OCI-LY1 (cell line): ENCODE results near the gene YARS1.

ENCODE experiments used
- H2AFZ ChIP-seq: fragments of 200-600 bp; sonication (generic), shearing (Covaris generic); 2 replicates; pipeline ENCODE4 v1.6.0; 2014; ENCODE audit warnings: antibody characterized with exemption, mild to moderate bottlenecking, low read length
- H3F3A ChIP-seq: fragments of 200-600 bp; sonication (generic), shearing (Covaris generic); 2 replicates; pipeline ENCODE4 v1.6.0; 2014; ENCODE audit warnings: mild to moderate bottlenecking, antibody characterized with exemption, low read length, moderate library complexity; ENCODE audit not compliant: insufficient read depth
- H3K27ac ChIP-seq: fragments of 200-600 bp; sonication (generic); 2 replicates; pipeline ENCODE4 v1.5.1; 2014; ENCODE audit warnings: low read length, mixed run types, mild to moderate bottlenecking, low read depth; ENCODE audit not compliant: poor library complexity, severe bottlenecking
- H3K27me3 ChIP-seq: fragments of 200-600 bp; sonication (generic); 2 replicates; pipeline ENCODE4 v1.6.0; 2014; ENCODE audit warnings: antibody characterized with exemption, mild to moderate bottlenecking, low read length, moderate library complexity; ENCODE audit not compliant: insufficient read depth
- H3K36me3 ChIP-seq: fragments of 200-600 bp; sonication (generic); 2 replicates; pipeline ENCODE4 v1.6.1; 2014; ENCODE audit warnings: mild to moderate bottlenecking, antibody characterized with exemption, low read length, moderate library complexity, mixed read lengths; ENCODE audit not compliant: insufficient read depth
- H3K4me1 ChIP-seq: fragments of 200-600 bp; sonication (generic); 2 replicates; pipeline ENCODE4 v1.5.1; 2014; ENCODE audit warnings: mild to moderate bottlenecking, low read length, moderate library complexity; ENCODE audit not compliant: insufficient read depth, severe bottlenecking
- H3K4me2 ChIP-seq: fragments of 200-600 bp; sonication (generic), shearing (Covaris generic); 2 replicates; pipeline ENCODE4 v1.6.1; 2014; ENCODE audit warnings: low read length
- H3K4me3 ChIP-seq: fragments of 200-600 bp; sonication (generic); 2 replicates; pipeline ENCODE4 v1.5.1; 2014; ENCODE audit warnings: low read length, low read depth, mild to moderate bottlenecking, mixed read lengths; ENCODE audit not compliant: poor library complexity, severe bottlenecking
- H3K79me2 ChIP-seq: fragments of 200-600 bp; shearing (Covaris generic); 2 replicates; pipeline ENCODE4 v1.6.1; 2016; ENCODE audit warnings: mixed run types, low read length, mixed read lengths; ENCODE audit not compliant: insufficient read depth
- H3K9ac ChIP-seq: fragments of 200-600 bp; sonication (generic), shearing (Covaris generic); 2 replicates; pipeline ENCODE4 v1.6.1; 2014; ENCODE audit warnings: mild to moderate bottlenecking, low read length, mixed read lengths
- H3K9me2 ChIP-seq: fragments of 200-600 bp; sonication (generic), shearing (Covaris generic); 2 replicates; pipeline ENCODE4 v1.6.1; 2014; ENCODE audit warnings: low read depth, mild to moderate bottlenecking, low read length, mixed read lengths
- H3K9me3 ChIP-seq: fragments of 200-600 bp; shearing (Covaris generic); 2 replicates; pipeline ENCODE4 v1.6.1; 2014; ENCODE audit warnings: low read length, mixed read lengths
- H4K20me1 ChIP-seq: fragments of 200-600 bp; sonication (generic), shearing (Covaris generic); 2 replicates; pipeline ENCODE4 v1.6.0; 2016; ENCODE audit warnings: mild to moderate bottlenecking, low read length; ENCODE audit not compliant: insufficient read depth
- CTCF ChIP-seq: fragments of 200-600 bp; sonication (generic), shearing (Covaris generic); IDR thresholded peaks from 2 replicates; pipeline ENCODE4 v1.5.1; 2017; ENCODE audit warnings: mild to moderate bottlenecking, antibody characterized with exemption, low read length, moderate library complexity, mixed read lengths
- EZH2 ChIP-seq: fragments of 200-600 bp; sonication (generic), shearing (Covaris generic); IDR thresholded peaks from 2 replicates; pipeline ENCODE4 v1.8.0; 2017; ENCODE audit warnings: borderline replicate concordance, mixed run types, mild to moderate bottlenecking, antibody characterized with exemption, low read length, moderate library complexity, mixed read lengths

YARS1 gene

GRCh38 chr1:32763221-32763620 lies 53.9 kb downstream of the YARS1 start:
- H4K20me1 ChIP-seq = no peaks in the 10 kb centered on the region
- no peaks in the 10 kb centered on the region for H3F3A ChIP-seq
- H3K79me2 ChIP-seq = no peaks in the 10 kb centered on the region
- H3K9ac ChIP-seq = no peak overlapping the region
- no peaks in the 10 kb centered on the region for H3K4me1 ChIP-seq
- no peak overlapping the region for H2AFZ ChIP-seq
- no peaks in the 10 kb centered on the region for H3K9me2 ChIP-seq
- H3K27ac ChIP-seq = no peak overlapping the region
- no peak overlapping the region for H3K4me3 ChIP-seq
- H3K27me3 ChIP-seq = no peaks in the 10 kb centered on the region; the same call in 1 of the 2 replicates
- TF ChIP-seq EZH2 (no peak), CTCF (no peak)
- no peaks in the 10 kb centered on the region for H3K36me3 ChIP-seq
- H3K9me3 ChIP-seq = no peaks in the 10 kb centered on the region
- H3K4me2 ChIP-seq = no peak overlapping the region

GRCh38 chr1:32761936-32762335 lies 55.2 kb downstream of the YARS1 start:
- Histone ChIP-seq H3K27ac (no peak overlapping the region), H3K9me2 (no peaks in the 10 kb centered on the region), H3K36me3 (no peaks in the 10 kb centered on the region), H3K9me3 (no peaks in the 10 kb centered on the region), H3K9ac (no peak overlapping the region), H3K4me3 (no peak overlapping the region), H3F3A (no peaks in the 10 kb centered on the region), H4K20me1 (no peaks in the 10 kb centered on the region), H3K79me2 (no peaks in the 10 kb centered on the region), H3K4me1 (no peaks in the 10 kb centered on the region), H3K27me3 (no peaks in the 10 kb centered on the region; the same call in 1 of the 2 replicates), H2AFZ (no peak overlapping the region), H3K4me2 (no peak overlapping the region)
- TF ChIP-seq EZH2 = no peak
- no peak for TF ChIP-seq CTCF

- Histone ChIP-seq H3K36me3 (no peaks in the 10 kb centered on the region), H3K79me2 (no peaks in the 10 kb centered on the region), H3K4me1 (no peaks in the 10 kb centered on the region), H3K4me2 (no peak overlapping the region), H3K27me3 (no peaks in the 10 kb centered on the region; the same call in 1 of the 2 replicates), H3F3A (no peaks in the 10 kb centered on the region), H3K4me3 (no peak overlapping the region), H3K27ac (no peak overlapping the region), H2AFZ (no peak overlapping the region), H4K20me1 (no peaks in the 10 kb centered on the region), H3K9me3 (no peaks in the 10 kb centered on the region), H3K9ac (no peak overlapping the region), H3K9me2 (no peaks in the 10 kb centered on the region)
- TF ChIP-seq EZH2 (no peak), CTCF (no peak)
Measured at GRCh38 chr1:32761253-32761877, 55.8 kb downstream of the YARS1 start.
